ENCODE data around the gene PAXX.

GRCh38 chr9:137011907-137012675, 19.9 kb downstream of the PAXX start:
- TF ChIP-seq, protein P1, sequence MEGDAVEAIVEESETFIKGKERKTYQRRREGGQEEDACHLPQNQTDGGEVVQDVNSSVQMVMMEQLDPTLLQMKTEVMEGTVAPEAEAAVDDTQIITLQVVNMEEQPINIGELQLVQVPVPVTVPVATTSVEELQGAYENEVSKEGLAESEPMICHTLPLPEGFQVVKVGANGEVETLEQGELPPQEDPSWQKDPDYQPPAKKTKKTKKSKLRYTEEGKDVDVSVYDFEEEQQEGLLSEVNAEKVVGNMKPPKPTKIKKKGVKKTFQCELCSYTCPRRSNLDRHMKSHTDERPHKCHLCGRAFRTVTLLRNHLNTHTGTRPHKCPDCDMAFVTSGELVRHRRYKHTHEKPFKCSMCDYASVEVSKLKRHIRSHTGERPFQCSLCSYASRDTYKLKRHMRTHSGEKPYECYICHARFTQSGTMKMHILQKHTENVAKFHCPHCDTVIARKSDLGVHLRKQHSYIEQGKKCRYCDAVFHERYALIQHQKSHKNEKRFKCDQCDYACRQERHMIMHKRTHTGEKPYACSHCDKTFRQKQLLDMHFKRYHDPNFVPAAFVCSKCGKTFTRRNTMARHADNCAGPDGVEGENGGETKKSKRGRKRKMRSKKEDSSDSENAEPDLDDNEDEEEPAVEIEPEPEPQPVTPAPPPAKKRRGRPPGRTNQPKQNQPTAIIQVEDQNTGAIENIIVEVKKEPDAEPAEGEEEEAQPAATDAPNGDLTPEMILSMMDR (IDR thresholded peaks at IDR 0.05; ENCODE audit: borderline replicate concordance, extremely low read depth, low read length, poor library complexity, severe bottlenecking): no peak
- no peak for TF ChIP-seq EZH2 (IDR thresholded peaks at IDR 0.05; ENCODE audit: borderline replicate concordance, low read depth, low read length, severe bottlenecking)
